GM21723 (cell line): ENCODE results near the gene POLD1.
"Not testable (repeated sequence)": the region's sequence is repeated elsewhere in the genome, so short reads cannot be mapped to it uniquely, and the experiment has no call there.

Experiments
- ATAC-seq: cut with Tn5 transposase; IDR thresholded peaks from one replicate; pipeline ENCODE4 v1.9.1; 2021; ENCODE audit warnings: mild to moderate bottlenecking, moderate library complexity; ENCODE audit not compliant: unreplicated experiment

POLD1 gene

DNA sequence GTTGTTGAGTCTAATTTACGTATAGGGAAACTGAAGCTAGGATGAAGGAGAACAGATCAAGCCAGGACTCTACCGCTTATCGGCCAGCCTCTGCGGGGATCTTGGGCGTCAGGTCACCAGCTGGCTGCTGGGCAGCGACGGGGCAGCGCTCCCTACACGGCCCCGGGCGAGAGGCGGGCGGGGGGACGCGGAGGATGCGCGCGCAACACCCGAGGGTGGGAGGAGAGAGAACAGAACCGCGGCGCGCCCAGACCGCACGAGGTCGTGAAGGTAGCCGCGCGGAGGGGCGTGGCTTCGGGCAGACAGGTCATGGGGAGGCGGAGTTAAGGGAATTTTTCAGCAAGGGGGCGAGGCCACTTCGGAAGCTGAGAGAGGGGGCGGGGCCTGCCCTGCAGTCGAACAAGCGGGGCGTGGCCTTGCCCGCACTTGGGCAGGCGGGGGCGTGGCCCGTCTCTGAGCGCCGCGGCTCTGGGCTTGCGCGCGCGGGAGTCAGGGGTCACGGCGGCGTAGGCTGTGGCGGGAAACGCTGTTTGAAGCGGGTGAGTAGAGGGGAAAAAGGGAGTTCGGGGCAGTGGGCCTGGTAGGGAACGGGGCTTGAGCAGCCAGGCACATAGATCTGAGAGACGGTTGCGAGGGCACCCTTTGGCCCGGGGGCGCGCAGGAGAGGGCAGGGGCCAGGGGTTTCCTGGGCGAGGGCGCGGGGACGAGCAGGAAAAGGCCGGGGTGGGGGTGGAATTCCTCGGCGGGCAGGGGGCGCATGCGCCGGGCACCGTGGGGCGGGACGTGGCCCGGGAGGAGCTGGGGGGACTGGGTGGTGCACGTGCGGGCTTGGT is at the start of gene POLD1:
POLD1 (plus strand) TSS at position 496 of the 833 bp plus-strand sequence. CDS start 14,505 bp downstream, outside the sequence.
- peak; percentile 77 for ATAC-seq

- ATAC-seq = no peak
These were observed 49.3 kb upstream of the POLD1 start for GRCh38 chr19:50334741-50335421.

- not testable (repeated sequence) for ATAC-seq
These were observed 47.1 kb upstream of the POLD1 start for GRCh38 chr19:50337031-50337430.

- ATAC-seq = no peak
These were observed 43.8 kb upstream of the POLD1 start for GRCh38 chr19:50340331-50340730.

- no peak for ATAC-seq
These were observed 43.0 kb upstream of the POLD1 start for GRCh38 chr19:50341091-50341564.

- ATAC-seq = peak; percentile 56
These were observed 39.4 kb upstream of the POLD1 start for GRCh38 chr19:50344661-50345318.

DNA sequence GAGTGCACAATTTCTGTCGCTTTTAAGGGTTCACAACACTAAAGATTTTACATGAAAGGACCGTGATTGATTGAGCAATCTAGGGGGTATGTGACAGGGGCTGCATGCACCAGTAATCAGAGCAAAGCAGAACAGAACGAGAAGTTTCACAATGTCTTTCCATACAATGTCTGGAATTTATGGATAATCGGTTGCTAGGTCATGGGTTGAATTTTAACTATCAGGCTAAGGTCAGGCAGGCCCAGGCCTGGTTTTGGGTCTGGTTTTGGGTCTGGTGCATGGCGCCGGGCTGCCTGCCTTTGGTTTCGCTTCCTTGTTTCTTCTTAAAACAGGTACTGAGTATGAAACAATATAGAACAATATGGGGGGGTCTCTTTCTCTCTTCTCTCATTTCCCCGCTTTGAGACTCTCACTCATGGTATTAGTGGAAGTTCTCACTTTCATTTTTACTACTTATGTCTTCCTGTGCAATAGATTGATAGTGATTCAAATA is 37.0 kb upstream of the POLD1 start:
- not testable (repeated sequence) for ATAC-seq

DNA sequence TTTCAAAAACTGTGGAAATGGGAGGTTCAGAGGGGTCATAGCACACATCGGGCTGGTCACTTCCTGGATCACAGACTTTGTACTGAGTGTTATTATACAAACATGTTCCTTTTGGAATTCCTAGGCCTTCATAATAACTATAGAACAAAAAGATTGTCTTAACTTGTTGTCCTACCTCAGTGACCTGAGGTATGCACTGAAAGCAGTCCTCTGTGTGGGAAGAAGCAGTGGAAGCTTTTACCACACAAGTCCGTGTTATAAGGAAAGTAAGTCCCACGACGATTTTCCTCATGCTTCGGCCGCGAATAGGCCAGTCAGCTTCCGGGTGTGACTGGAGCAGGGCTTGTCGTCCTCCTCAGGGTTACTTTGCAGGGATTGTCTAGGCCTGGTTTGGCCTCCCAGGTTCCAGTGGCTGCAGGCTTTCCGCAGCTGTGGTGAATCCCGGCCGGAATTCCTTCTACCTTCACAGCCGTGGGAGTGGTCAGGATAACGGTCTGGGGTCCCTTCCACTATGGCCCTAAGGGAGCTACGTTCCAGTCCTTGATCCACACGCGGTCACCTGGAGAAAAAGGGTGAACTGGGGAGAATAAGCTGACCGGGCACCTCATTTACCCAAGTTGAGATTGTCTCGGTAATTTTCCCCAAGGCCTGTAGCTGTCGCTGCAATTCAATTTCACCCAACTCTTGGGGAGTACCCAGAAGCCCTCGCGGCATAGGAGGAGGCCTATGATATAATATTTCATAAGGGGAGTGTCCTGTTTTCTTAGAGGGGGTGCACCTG is 34.7 kb upstream of the POLD1 start:
- ATAC-seq = no peak

- ATAC-seq = no peak
These were observed 31.9 kb upstream of the POLD1 start for GRCh38 chr19:50352242-50352641.

DNA sequence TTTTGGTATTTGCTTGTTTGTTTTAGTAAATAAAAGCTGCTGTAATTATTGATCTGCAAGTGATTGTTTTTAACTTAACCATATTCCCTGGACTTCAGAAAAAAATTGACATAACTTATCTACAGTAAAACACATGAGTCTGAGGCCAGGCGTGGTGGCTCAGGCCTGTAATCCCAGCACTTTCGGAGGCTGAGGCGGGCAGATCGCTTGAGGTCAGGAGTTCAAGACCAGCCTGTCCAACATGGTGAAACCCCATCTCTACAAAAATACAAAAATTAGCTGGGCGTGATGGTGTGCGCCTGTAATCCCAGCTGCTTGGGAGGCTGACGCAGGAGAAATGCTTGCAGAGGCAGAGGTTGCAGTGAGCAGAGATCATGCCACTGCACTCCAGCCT is 30.7 kb upstream of the POLD1 start:
- not testable (repeated sequence) for ATAC-seq

DNA sequence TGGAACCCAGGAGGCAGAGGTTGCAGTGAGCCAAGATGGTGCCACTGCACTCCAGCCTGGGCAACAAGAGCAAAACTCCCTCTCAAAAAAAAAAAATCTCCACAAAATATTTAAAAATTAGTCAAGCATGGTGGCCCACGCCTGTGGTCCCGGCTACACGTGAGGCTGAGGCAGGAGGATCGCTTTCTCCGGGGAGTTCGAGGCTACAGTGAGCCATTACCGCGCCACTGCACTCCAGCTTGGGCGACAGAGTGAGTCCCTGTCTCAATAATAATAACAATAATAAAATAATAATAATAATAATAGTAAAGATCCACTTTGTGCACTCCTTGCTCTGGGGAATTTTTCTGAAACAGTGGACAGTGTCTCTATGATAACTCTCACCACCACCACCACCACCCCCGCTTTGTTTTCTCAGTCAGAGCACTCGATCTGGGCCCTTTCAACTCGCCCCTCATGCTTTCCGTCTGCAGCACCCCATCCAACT is 27.4 kb upstream of the POLD1 start:
- ATAC-seq = no peak

DNA sequence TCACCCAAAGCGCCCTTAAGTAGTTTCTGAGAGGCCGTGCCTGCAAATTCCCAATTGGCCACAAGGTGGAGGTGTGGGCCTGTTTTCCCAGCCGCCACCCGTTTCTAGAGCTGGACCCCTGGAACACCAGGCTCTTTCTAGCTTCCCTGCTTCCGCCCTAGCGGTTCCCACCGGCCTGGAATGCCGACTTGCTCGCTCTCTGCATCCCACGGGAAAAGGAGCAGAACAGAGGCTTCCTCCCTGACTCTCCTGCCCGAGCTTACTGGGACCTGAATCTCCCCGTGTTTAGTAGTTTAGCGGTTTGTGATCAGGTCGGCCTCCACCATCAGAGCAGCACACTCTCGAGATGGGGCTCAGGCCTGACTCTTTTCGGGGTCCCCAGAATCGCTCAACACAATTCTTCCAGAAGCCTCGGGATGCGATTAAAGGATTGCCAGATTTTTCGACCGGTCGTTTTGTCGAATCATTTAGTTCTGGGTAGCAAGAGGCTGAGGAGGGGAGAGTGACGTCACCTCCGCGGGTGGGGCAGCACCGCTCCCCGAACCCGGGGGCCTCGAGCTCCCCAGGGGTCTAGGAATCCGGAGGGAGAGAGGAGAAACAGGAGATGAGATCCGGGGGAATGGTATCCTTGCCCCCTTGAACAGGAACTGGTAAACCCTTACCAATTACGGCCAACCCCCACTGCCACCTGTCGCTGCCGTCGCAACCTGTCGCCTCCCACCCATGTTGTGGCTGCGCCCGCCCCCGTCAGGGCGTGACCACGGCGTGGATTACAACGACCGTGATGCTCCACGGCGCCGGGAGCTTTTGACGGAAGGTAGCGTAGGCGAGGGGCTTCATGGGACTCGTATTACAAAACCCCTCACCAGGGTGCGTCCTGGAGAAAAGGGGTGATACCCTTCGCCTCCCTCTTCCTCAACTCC is 26.7 kb upstream of the POLD1 start:
- ATAC-seq = peak; percentile 65

DNA sequence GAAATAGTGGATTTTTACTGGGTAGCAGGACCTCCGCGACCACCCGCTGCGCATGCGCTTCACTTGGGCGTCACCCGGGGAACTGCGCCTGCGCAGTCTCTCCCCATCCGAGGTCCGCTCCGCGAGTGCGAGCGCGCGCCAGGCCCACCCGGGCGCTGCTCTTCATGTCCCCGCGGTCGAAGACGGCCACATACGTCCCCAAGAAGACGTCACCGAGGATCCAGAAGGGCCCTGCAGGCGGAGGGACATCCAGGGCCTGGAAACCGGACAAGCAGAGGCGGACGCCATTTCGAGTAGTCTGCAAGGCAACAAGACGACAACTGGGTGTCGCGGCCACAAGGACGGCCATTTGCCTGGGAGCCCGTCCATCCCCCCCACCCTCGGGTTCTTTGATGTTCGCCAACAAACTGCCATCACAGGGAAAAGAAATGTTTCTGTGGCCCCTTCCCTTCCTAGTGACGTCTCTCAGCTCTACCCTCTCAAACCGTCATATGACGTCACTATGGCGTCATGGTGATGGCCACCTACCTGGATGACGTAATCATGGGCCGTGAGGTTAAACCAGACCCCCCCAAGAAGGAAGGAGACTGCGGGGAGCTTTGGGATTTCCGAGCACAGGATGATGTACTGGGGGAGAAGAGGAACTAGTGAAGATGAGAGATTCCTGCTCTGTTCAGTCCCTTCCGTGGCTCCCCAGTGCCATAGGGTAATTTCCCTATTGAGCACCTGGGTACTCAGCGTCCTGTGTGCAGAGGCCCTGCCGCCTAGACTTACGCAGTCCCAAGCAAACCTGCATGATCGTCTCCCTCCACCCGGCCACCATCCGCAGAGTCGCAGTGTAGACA is 25.4 kb upstream of the POLD1 start:
- no peak for ATAC-seq

DNA sequence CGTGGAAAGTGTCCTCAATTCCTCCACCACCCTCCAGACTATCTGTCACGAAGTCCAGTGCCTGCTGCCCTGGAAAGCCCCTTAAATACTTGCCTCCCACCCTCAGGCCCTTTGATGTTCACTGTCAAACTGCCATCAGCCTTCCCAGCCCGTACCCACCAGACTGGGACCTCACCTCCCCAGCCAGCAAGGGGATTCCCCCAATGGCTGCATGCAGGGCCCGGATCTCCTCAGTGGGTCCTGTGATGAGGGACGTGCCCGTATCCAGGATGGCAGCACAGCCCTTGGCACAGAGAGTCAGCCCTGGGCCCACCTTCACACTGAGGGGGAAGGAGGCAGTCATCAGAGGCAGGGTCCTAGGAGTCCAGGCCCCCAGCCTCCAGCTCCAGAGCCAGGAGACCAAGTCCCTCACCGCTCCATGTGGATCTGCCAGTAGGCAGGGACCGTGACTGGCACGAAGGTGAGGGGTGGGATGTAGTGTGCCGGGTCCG is 24.8 kb upstream of the POLD1 start:
- ATAC-seq = no peak

DNA sequence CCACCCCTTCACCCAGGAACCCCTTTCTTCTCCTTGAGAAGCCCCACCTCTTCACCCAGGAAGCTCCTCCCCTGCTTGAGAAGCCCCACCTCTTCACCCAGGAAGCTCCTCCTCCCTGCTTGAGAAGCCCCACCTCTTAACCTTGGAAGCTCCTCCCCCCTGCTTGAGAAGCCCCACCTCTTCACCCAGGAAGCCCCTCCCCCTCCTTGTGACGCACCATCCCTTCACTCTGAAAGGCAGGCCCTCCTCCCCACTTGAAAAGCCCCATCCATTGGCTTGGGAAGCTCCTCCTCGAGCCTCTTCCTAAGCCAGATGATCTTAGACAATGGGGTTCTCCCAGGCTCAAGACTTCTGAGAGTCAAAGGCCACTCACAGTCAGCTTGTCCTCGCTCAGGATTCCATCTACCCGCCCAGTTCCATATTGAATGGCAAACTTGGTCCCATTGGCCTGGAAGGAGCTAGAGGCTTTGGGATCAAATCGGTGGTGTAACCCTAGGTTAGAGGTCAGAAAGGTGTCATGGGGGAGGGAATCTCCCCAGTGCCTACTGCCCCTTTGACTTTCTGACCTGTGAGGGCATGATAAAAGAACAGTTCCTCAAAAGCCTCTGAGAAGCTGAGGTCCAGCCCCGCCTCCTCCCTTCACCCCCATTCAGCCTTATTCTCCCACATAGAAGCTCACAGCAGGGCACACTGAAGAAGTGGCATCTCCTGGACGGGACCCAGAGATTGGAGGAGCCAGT is 22.7 kb upstream of the POLD1 start:
- no peak for ATAC-seq

- no peak for ATAC-seq
These were observed 22.1 kb upstream of the POLD1 start for GRCh38 chr19:50362030-50362412.

GRCh38 chr19:50362656-50363424 is 21.3 kb upstream of the POLD1 start:
- no peak for ATAC-seq
